PC-9 (cell line): Measurements from ENCODE around the gene CDC14B. TPM values are rescaled to one million over a fixed set of nuclear protein-coding genes. Genes with fewer than 3 reads are reported as not detected.

Experiments used
- BruUV-seq: library from RNA; stranded (reverse); fragments of 400-500 nt; replicated peaks from 2 replicates; lab custom pipeline; 2021; lab: Mats Ljungman, UMichigan
- CTCF ChIA-PET: fragments of 300-600 bp; sonication (Branson Sonifier 250); formaldehyde crosslinking; loops from one replicate; lab custom pipeline; 2022; ENCODE audit warnings: antibody characterized with exemption; lab: Charles Lee
- POLR2A ChIA-PET: fragments of 300-600 bp; sonication (Branson Sonifier 250); formaldehyde crosslinking; loops from one replicate; lab custom pipeline; 2022; ENCODE audit warnings: antibody characterized with exemption; ENCODE audit not compliant: unreplicated experiment; lab: Charles Lee
- DNase-seq, 2 experiments: peaks; one replicate each; pipeline versions ENCODE4 v3.0.0 to v3.0.0-alpha.2; 2015 to 2022; ENCODE audit warnings: mixed read lengths in 1 of 2
- H2AFZ ChIP-seq: fragments of 200-600 bp; sonication (generic); 2 replicates; pipeline ENCODE4 v1.8.1; 2017; ENCODE audit warnings: antibody characterized with exemption
- H3F3A ChIP-seq: fragments of 200-600 bp; sonication (generic); 2 replicates; pipeline ENCODE4 v1.8.1; 2017; ENCODE audit warnings: antibody characterized with exemption, mild to moderate bottlenecking, low read depth; ENCODE audit not compliant: insufficient read depth
- H3K27ac ChIP-seq: fragments of 200-600 bp; sonication (generic); 2 replicates; pipeline ENCODE4 v1.6.1; 2016; ENCODE audit warnings: mixed run types
- H3K27me3 ChIP-seq: fragments of 200-600 bp; sonication (generic); 2 replicates; pipeline ENCODE4 v1.6.1; 2016; ENCODE audit warnings: low read depth, mixed run types; ENCODE audit not compliant: insufficient read depth
- H3K36me3 ChIP-seq: fragments of 200-600 bp; sonication (generic); 2 replicates; pipeline ENCODE4 v1.6.1; 2016; ENCODE audit warnings: low read depth, mixed run types
- H3K4me1 ChIP-seq: fragments of 200-600 bp; sonication (generic); replicated peaks from 2 replicates; pipeline ENCODE4 v1.6.1; 2016; ENCODE audit warnings: mixed run types; ENCODE audit not compliant: insufficient read depth
- H3K4me2 ChIP-seq: fragments of 200-600 bp; sonication (generic); 2 replicates; pipeline ENCODE4 v1.6.1; 2017; ENCODE audit warnings: mixed run types
- H3K4me3 ChIP-seq: fragments of 200-600 bp; sonication (generic); 2 replicates; pipeline ENCODE4 v1.6.1; 2016; ENCODE audit warnings: mixed run types
- H3K79me2 ChIP-seq: fragments of 200-600 bp; sonication (generic); 2 replicates; pipeline ENCODE4 v1.6.1; 2017; ENCODE audit warnings: low read depth, mixed run types
- H3K9me2 ChIP-seq: fragments of 200-600 bp; sonication (generic); 2 replicates; pipeline ENCODE4 v1.8.1; 2017; ENCODE audit warnings: mild to moderate bottlenecking; ENCODE audit not compliant: insufficient read depth
- H3K9me3 ChIP-seq: fragments of 200-600 bp; sonication (generic); 2 replicates; pipeline ENCODE4 v1.8.1; 2016; ENCODE audit warnings: low read depth; ENCODE audit not compliant: insufficient read depth
- H4K20me1 ChIP-seq: fragments of 200-600 bp; sonication (generic); 2 replicates; pipeline ENCODE4 v1.8.1; 2017; ENCODE audit not compliant: insufficient read depth
- CTCF ChIP-seq: fragments of 200-600 bp; sonication (generic); conservative IDR thresholded peaks from 2 replicates; pipeline ENCODE4 v1.6.1; 2017; ENCODE audit warnings: mixed run types, antibody characterized with exemption, mild to moderate bottlenecking, moderate library complexity
- EZH2 ChIP-seq: fragments of 200-600 bp; sonication (generic); IDR thresholded peaks from 2 replicates; pipeline ENCODE4 v1.8.0; 2017; ENCODE audit warnings: antibody characterized with exemption, low read depth
- intact Hi-C: fragments of 100-400 bp; cut with micrococcal nuclease; formaldehyde crosslinking; loops from one replicate; pipeline ENCODE4 v1.10.0; 2022; ENCODE audit not compliant: unreplicated experiment
- total RNA-seq: library from RNA; stranded (reverse); gene quantifications from 2 replicates; pipeline ENCODE4 v1.2.3, GENCODE V29; 2021

CDC14B gene
- total RNA-seq, 1 experiment from 2014 or later = 47.2 TPM

- ChIA-PET CTCF (no interaction called here), POLR2A (no interaction called here)
- BruUV-seq = no TSS peak
- DNase-seq = no peak
- Histone ChIP-seq H3K27me3 (no peaks in the 10 kb centered on the region), H2AFZ (no peak overlapping the region), H3K9me3 (no peaks in the 10 kb centered on the region), H3K36me3 (no peaks in the 10 kb centered on the region), H3K79me2 (no peaks in the 10 kb centered on the region), H3K4me1 (no peaks in the 10 kb centered on the region), H3F3A (no peaks in the 10 kb centered on the region), H3K9me2 (no peaks in the 10 kb centered on the region), H4K20me1 (no peaks in the 10 kb centered on the region), H3K4me3 (no peak overlapping the region), H3K4me2 (no peak overlapping the region), H3K27ac (no peak overlapping the region)
- intact Hi-C loops = no loop called here
- TF ChIP-seq CTCF = no peak
- TF ChIP-seq EZH2 = no peak
Observed at GRCh38 chr9:96497117-96497399, 122.6 kb downstream of the CDC14B start.

GRCh38 chr9:96496368-96497116 is 123.1 kb downstream of the CDC14B start:
- CTCF ChIA-PET = no interaction called here

DNA sequence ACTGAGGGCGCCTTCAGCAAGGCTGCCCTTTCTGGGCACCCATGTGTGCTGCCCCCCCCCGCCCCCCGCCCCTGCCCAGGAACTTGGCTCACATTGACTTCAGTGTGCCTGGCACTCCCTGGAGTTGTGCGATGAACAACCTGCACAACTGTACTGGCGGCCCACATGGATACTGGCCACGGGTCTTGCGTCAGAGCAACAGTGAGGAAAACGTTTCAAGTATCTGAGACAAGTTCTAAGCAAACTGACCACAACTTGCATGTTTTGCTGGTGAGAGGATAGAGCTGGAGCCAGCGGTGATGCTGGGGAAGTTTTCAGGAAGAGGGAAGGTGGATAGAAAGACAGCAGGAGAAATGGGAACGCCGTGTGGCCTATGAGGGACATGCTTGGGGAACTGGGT is 124.3 kb downstream of the CDC14B start:
- intact Hi-C loops = no loop called here
- no TSS peak for BruUV-seq

More at GRCh38 chr9:96496368-96497116, 123.1 kb downstream of the CDC14B start:
- no peaks in the 10 kb centered on the region for H4K20me1 ChIP-seq
- intact Hi-C loops = no loop called here
- no peaks in the 10 kb centered on the region for H3K27me3 ChIP-seq
- H3K4me3 ChIP-seq = no peak overlapping the region
- no peaks in the 10 kb centered on the region for H3K9me3 ChIP-seq
- no peaks in the 10 kb centered on the region for H3K4me1 ChIP-seq
- no peak for TF ChIP-seq EZH2
- TF ChIP-seq CTCF = no peak
- H3K4me2 ChIP-seq = no peak overlapping the region
- no peak for DNase-seq
- H3K27ac ChIP-seq = no peak overlapping the region
- no peaks in the 10 kb centered on the region for H3K79me2 ChIP-seq
- no peaks in the 10 kb centered on the region for H3F3A ChIP-seq
- H3K36me3 ChIP-seq = no peaks in the 10 kb centered on the region
- POLR2A ChIA-PET = no interaction called here
- H3K9me2 ChIP-seq = no peaks in the 10 kb centered on the region
- no TSS peak for BruUV-seq
- no peak overlapping the region for H2AFZ ChIP-seq

More for the DNA sequence above, 124.3 kb downstream of the CDC14B start:
- Histone ChIP-seq H3K79me2 (no peaks in the 10 kb centered on the region), H2AFZ (no peak overlapping the region), H3K4me2 (no peak overlapping the region), H3K9me3 (no peaks in the 10 kb centered on the region), H3K9me2 (no peaks in the 10 kb centered on the region), H3K4me1 (no peaks in the 10 kb centered on the region), H3K27ac (no peak overlapping the region), H3K27me3 (no peaks in the 10 kb centered on the region), H3K36me3 (no peaks in the 10 kb centered on the region), H4K20me1 (no peaks in the 10 kb centered on the region), H3F3A (no peaks in the 10 kb centered on the region), H3K4me3 (no peak overlapping the region)
- ChIA-PET CTCF (no interaction called here), POLR2A (no interaction called here)
- TF ChIP-seq EZH2 = no peak
- no peak for DNase-seq
